GM12891 (cell line): ENCODE measurements around the gene IMPDH1.

Source experiments
- POLR2AphosphoS5 ChIP-seq: IDR thresholded peaks from 2 replicates; pipeline ENCODE4 v1.6.1; 2011; ENCODE audit warnings: low read depth, low read length, control low read depth
- POU2F2 ChIP-seq: IDR thresholded peaks from 2 replicates; pipeline ENCODE4 v1.6.1; 2011; ENCODE audit warnings: low read depth, mild to moderate bottlenecking, control low read depth, low read length, moderate library complexity

- TF ChIP-seq POLR2AphosphoS5 (no peak), POU2F2 (no peak)
These were observed 34.2 kb upstream of the IMPDH1 start for GRCh38 chr7:128443831-128444600.
